SK-N-SH (cell line): ENCODE measurements around the gene FBXO31. TPM values are rescaled to one million over a fixed set of nuclear protein-coding genes. Genes with fewer than 3 reads are reported as not detected.

Source experiments
- CTCF ChIA-PET: fragments of 300-600, 350-600 bp; formaldehyde crosslinking; extraction: SDS; loops from one replicate; lab custom pipeline; 2021; lab: Yijun Ruan, JAX
- POLR2A ChIA-PET: fragments of 350-600 bp; sonication (Branson Sonifier 250); formaldehyde crosslinking; extraction: SDS; loops from one replicate; lab custom pipeline; 2020; ENCODE audit warnings: antibody characterized with exemption, inconsistent platforms; lab: Yijun Ruan, JAX
- DNase-seq: peaks from one replicate; pipeline ENCODE4 v3.0.0; 2012
- H2AFZ ChIP-seq: fragments of 200-600 bp; sonication (generic); 2 replicates; pipeline ENCODE4 v1.8.1; 2016; ENCODE audit warnings: antibody characterized with exemption, mild to moderate bottlenecking, low read depth
- H3F3A ChIP-seq: fragments of 200-600 bp; sonication (generic); replicated peaks from 2 replicates; pipeline ENCODE3; 2016; ENCODE audit warnings: antibody characterized with exemption, mild to moderate bottlenecking; ENCODE audit not compliant: insufficient read depth
- H3K27ac ChIP-seq, 2 experiments: fragments of 200-500 bp in 1 of 2; fragments of 200-600 bp in 1 of 2; sonication (Bioruptor generic) in 1 of 2; sonication (generic), shearing (Covaris generic) in 1 of 2; 2 replicates each; pipeline versions ENCODE4 v1.5.1 to v1.6.1; 2014 to 2016; ENCODE audit warnings: low read depth in 2 of 2, inconsistent platforms in 1 of 2, low read length in 1 of 2, mild to moderate bottlenecking in 1 of 2, mixed read lengths in 1 of 2
- H3K27me3 ChIP-seq: fragments of 200-600 bp; sonication (generic), shearing (Covaris generic); 2 replicates; pipeline ENCODE4 v1.6.1; 2016; ENCODE audit warnings: mixed run types; ENCODE audit not compliant: insufficient read depth
- H3K36me3 ChIP-seq, 2 experiments: fragments of 200-500 bp in 1 of 2; fragments of 200-600 bp in 1 of 2; sonication (Bioruptor generic) in 1 of 2; sonication (generic) in 1 of 2; replicated peaks in 1 of 2; 2 replicates each; pipeline versions ENCODE3 to v1.5.1; 2014 to 2016; ENCODE audit warnings: low read length in 1 of 2, mild to moderate bottlenecking in 1 of 2; ENCODE audit not compliant: insufficient read depth in 2 of 2, control insufficient read depth in 1 of 2
- H3K4me1 ChIP-seq, 2 experiments: fragments of 200-500 bp in 1 of 2; fragments of 200-600 bp in 1 of 2; sonication (Bioruptor generic) in 1 of 2; sonication (generic), shearing (Covaris generic) in 1 of 2; 2 replicates each; pipeline versions ENCODE4 v1.5.1 to v1.6.1; 2014 to 2016; ENCODE audit warnings: low read depth in 1 of 2, low read length in 1 of 2, mixed run types in 1 of 2; ENCODE audit not compliant: insufficient read depth in 2 of 2, control insufficient read depth in 1 of 2
- H3K4me2 ChIP-seq: fragments of 200-600 bp; sonication (generic), shearing (Covaris generic); 2 replicates; pipeline ENCODE4 v1.6.1; 2017; ENCODE audit warnings: mixed run types
- H3K4me3 ChIP-seq, 2 experiments: fragments of 200-500 bp in 1 of 2; fragments of 200-600 bp in 1 of 2; sonication (Bioruptor generic) in 1 of 2; sonication (generic), shearing (Covaris generic) in 1 of 2; 2 replicates each; pipeline versions ENCODE4 v1.5.1 to v1.8.1; 2014 to 2016; ENCODE audit warnings: low read depth in 2 of 2, inconsistent platforms in 1 of 2, low read length in 1 of 2, mild to moderate bottlenecking in 1 of 2, mixed read lengths in 1 of 2, moderate library complexity in 1 of 2
- H3K79me2 ChIP-seq: fragments of 200-600 bp; sonication (generic); 2 replicates; pipeline ENCODE4 v1.8.1; 2017; ENCODE audit warnings: mild to moderate bottlenecking; ENCODE audit not compliant: insufficient read depth
- H3K9ac ChIP-seq: fragments of 200-600 bp; sonication (generic); 2 replicates; pipeline ENCODE4 v1.6.1; 2017; ENCODE audit warnings: mixed run types
- H3K9me2 ChIP-seq: fragments of 200-600 bp; sonication (generic); 2 replicates; pipeline ENCODE4 v1.6.1; 2017; ENCODE audit warnings: mixed run types
- H3K9me3 ChIP-seq: fragments of 200-600 bp; sonication (generic); 2 replicates; pipeline ENCODE4 v1.6.1; 2017; ENCODE audit warnings: mixed run types, mild to moderate bottlenecking, moderate library complexity
- H4K20me1 ChIP-seq: fragments of 200-600 bp; sonication (generic); 2 replicates; pipeline ENCODE4 v1.6.1; 2017; ENCODE audit warnings: mild to moderate bottlenecking, mixed run types; ENCODE audit not compliant: insufficient read depth
- CHD2 ChIP-seq: fragments of 150-350 bp; IDR thresholded peaks from 2 replicates; pipeline ENCODE4 v1.6.1; 2018; ENCODE audit warnings: low read length; ENCODE audit not compliant: partially characterized antibody
- EP300 ChIP-seq, 2 experiments: IDR thresholded peaks; 2 replicates each; pipeline versions ENCODE4 v1.4.0 to v1.6.1; 2012; ENCODE audit warnings: borderline replicate concordance in 1 of 2, low read depth in 1 of 2, low read length in 1 of 2
- EZH2phosphoT487 ChIP-seq: fragments of 200-600 bp; sonication (generic); IDR thresholded peaks from 2 replicates; pipeline ENCODE4 v1.6.1; 2017; ENCODE audit warnings: low read depth, mixed run types, mild to moderate bottlenecking, antibody characterized with exemption, moderate library complexity, borderline replicate concordance
- FOXM1 ChIP-seq: IDR thresholded peaks from 2 replicates; pipeline ENCODE4 v1.4.0; 2012; ENCODE audit warnings: low read depth, mild to moderate bottlenecking
- JUND ChIP-seq: IDR thresholded peaks from 2 replicates; pipeline ENCODE4 v1.4.0; 2012
- MXI1 ChIP-seq: IDR thresholded peaks from 2 replicates; pipeline ENCODE4 v1.6.1; 2012; ENCODE audit warnings: mild to moderate bottlenecking, low read depth, low read length, improper control_type of control experiment
- NRF1 ChIP-seq: IDR thresholded peaks from 2 replicates; pipeline ENCODE4 v1.6.1; 2012; ENCODE audit warnings: low read depth, mild to moderate bottlenecking, low read length
- RCOR1 ChIP-seq: fragments of 150-350 bp; IDR thresholded peaks from 2 replicates; pipeline ENCODE4 v1.6.1; 2017; ENCODE audit warnings: antibody characterized with exemption, low read length
- RXRA ChIP-seq: IDR thresholded peaks from 2 replicates; pipeline ENCODE4 v1.4.0; 2012; ENCODE audit warnings: low read depth, mild to moderate bottlenecking, borderline replicate concordance
- SIN3A ChIP-seq: IDR thresholded peaks from 2 replicates; pipeline ENCODE4 v1.6.1; 2012; ENCODE audit warnings: low read depth, mild to moderate bottlenecking, low read length, moderate library complexity, borderline replicate concordance
- TAF1 ChIP-seq: IDR thresholded peaks from 2 replicates; pipeline ENCODE4 v1.6.1; 2012; ENCODE audit warnings: low read depth, mild to moderate bottlenecking, low read length, moderate library complexity, borderline replicate concordance
- TCF12 ChIP-seq: IDR thresholded peaks from 2 replicates; pipeline ENCODE4 v1.4.0; 2012
- WGBS: methylation state at CpG from one replicate; pipeline ENCODE4 v1.1.6; 2017; ENCODE audit warnings: low lambda C conversion rate; 5-methylcytosine and 5-hydroxymethylcytosine counted together
- polyA plus RNA-seq, 3 experiments: library from polyadenylated mRNA; depleted of rRNA; stranded (reverse); fragments of >200 nt; gene quantifications; 2 replicates each; pipeline ENCODE4 v1.2.3, GENCODE V29; 2012
- TF ChIP-seq, protein P1 (sequence below): IDR thresholded peaks from 2 replicates; pipeline ENCODE4; 2012
- TF ChIP-seq, protein P2 (sequence below): IDR thresholded peaks from 2 replicates; pipeline ENCODE4 v1.4.0; 2012; ENCODE audit warnings: low read depth
- TF ChIP-seq, protein P3 (sequence below): fragments of 150-350 bp; IDR thresholded peaks from 2 replicates; pipeline ENCODE4 v1.6.1; 2017; ENCODE audit warnings: antibody characterized with exemption, low read length, low read depth, borderline replicate concordance
- TF ChIP-seq, protein P4 (sequence below): IDR thresholded peaks from 2 replicates; pipeline ENCODE4 v1.6.1; 2012; ENCODE audit warnings: mild to moderate bottlenecking, low read depth, low read length, moderate library complexity

The FBXO31 gene
- polyA plus RNA-seq, 1 of the 3 experiments (the other 2 are of a cell fraction), result 14.2 TPM

DNA sequence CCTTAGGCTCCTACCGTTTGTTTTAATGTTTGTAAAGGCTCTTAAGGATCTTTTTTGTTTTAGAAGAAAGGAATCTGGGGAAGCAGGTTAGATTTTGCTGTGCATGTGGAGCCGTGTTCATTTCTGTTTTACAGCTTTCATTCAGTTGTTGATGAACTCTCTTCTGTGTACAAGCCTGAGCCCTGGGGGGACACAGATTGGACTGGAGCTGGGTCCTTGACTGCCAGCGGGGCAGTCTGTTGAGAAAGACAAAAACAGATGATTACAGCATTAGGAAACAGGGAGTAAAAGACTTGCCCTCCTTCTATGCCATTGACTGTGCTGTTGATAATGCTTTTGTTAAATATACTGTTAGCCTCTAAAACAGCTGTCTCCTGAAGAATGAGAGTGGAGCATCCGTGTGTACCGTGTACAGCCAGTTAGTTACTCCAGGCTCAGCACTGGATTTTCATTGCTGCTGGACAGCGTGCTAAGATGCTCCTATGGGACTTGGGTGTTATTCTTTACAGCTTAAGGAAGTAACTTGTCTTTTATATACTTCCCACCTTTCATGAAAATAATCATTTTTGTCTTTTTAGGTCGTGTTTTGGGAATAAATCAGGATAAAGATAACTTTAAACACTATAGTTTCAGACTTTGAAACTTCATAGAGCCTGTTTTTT is 11.7 kb upstream of the FBXO31 start:
- Histone ChIP-seq H3K27me3 (no peaks in the 10 kb centered on the region), H3K4me2 (no peak overlapping the region), H4K20me1 (peaks cover 61% of the 10 kb centered on the region), H3K9me2 (no peaks in the 10 kb centered on the region), H3K9me3 (no peaks in the 10 kb centered on the region), H3K79me2 (peaks cover 69% of the 10 kb centered on the region), H3K36me3 (peaks cover 9 to 15% of the 10 kb centered on the region in 2 experiments), H3F3A (peaks cover 10% of the 10 kb centered on the region), H3K9ac (no peak overlapping the region), H3K27ac (no peak overlapping the region), H2AFZ (no peak overlapping the region), H3K4me1 (peaks cover 9 to 17% of the 10 kb centered on the region in 2 experiments; a peak in 3 of 4 replicates), H3K4me3 (no peak overlapping the region)
- TF ChIP-seq EZH2phosphoT487, result no peak
- TF ChIP-seq, protein P1, sequence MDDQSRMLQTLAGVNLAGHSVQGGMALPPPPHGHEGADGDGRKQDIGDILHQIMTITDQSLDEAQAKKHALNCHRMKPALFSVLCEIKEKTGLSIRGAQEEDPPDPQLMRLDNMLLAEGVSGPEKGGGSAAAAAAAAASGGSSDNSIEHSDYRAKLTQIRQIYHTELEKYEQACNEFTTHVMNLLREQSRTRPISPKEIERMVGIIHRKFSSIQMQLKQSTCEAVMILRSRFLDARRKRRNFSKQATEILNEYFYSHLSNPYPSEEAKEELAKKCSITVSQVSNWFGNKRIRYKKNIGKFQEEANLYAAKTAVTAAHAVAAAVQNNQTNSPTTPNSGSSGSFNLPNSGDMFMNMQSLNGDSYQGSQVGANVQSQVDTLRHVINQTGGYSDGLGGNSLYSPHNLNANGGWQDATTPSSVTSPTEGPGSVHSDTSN, result no peak
- ChIA-PET CTCF (interaction anchor here (1.0 to 7.9 kb wide), 11 partner anchors 12 to 374 kb away, joined by 3 to 66 read pairs (median 7); no protein-coding TSS in a partner anchor), POLR2A (interaction anchor here (1.1 kb wide), 1 partner anchor 11 kb away, joined by 3 read pairs; the partner anchor contains the start of gene FBXO31)
- WGBS, result 77% methylated on average over 7 of the region's 7 CpGs
- DNase-seq, result no peak

DNA sequence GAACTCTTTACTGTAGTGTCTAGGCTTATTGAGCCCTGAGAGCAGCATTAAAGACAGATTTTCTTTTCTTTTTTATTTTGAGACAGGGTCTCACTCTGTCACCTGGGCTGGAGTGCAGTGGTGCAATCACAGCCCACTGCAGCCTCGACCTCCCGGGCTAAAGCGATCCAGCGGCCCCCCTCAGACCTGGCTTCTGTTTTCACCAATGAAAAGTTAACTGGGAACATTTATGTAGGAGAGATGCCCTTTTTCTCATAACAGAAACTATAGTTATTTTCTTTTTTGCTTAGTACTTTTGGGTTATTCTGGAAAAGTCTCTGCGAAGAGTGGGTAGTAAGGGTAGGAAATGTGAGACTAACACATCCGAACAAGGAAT is 10.1 kb upstream of the FBXO31 start:
- H3K9ac ChIP-seq, result peak overlapping the region; percentile 66; the same call in 1 of the 2 replicates
- no peak overlapping the region for H2AFZ ChIP-seq
- no peaks in the 10 kb centered on the region for H3K27me3 ChIP-seq
- H3K36me3 ChIP-seq, result peaks cover under 1 to 4% of the 10 kb centered on the region in 2 experiments
- ChIA-PET CTCF (interaction anchor here (0.6 to 7.9 kb wide), 25 partner anchors 9 to 376 kb away, joined by 3 to 66 read pairs (median 4); no protein-coding TSS in a partner anchor), POLR2A (interaction anchor here (0.7 to 0.8 kb wide), 2 partner anchors 9 to 77 kb away, joined by 3 read pairs; partner anchors contain the start of gene C16orf95)
- peaks cover 12% of the 10 kb centered on the region for H3F3A ChIP-seq
- H3K4me1 ChIP-seq, result peaks cover 13 to 19% of the 10 kb centered on the region in 2 experiments; a peak in 3 of 4 replicates
- H3K9me3 ChIP-seq, result no peaks in the 10 kb centered on the region
- H4K20me1 ChIP-seq, result peaks cover 59% of the 10 kb centered on the region
- no peak for DNase-seq
- peak overlapping the region; percentile 74 to 79 for H3K4me3 ChIP-seq
- H3K27ac ChIP-seq, result peak overlapping the region in 1 of 2 experiments; percentile 58; a peak in 1 of 4 replicates
- H3K9me2 ChIP-seq, result no peaks in the 10 kb centered on the region
- peaks cover 61% of the 10 kb centered on the region for H3K79me2 ChIP-seq
- 86% methylated on average over 6 of the region's 6 CpGs for WGBS
- TF ChIP-seq, protein P1, result no peak
- no peak for TF ChIP-seq RXRA
- TF ChIP-seq, protein P2, sequence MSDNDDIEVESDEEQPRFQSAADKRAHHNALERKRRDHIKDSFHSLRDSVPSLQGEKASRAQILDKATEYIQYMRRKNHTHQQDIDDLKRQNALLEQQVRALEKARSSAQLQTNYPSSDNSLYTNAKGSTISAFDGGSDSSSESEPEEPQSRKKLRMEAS, result no peak
- no peak for TF ChIP-seq JUND
- no peak for TF ChIP-seq RCOR1
- TF ChIP-seq FOXM1, result no peak
- TF ChIP-seq, protein P3, sequence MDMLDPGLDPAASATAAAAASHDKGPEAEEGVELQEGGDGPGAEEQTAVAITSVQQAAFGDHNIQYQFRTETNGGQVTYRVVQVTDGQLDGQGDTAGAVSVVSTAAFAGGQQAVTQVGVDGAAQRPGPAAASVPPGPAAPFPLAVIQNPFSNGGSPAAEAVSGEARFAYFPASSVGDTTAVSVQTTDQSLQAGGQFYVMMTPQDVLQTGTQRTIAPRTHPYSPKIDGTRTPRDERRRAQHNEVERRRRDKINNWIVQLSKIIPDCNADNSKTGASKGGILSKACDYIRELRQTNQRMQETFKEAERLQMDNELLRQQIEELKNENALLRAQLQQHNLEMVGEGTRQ, result no peak
- TF ChIP-seq EP300 (IDR thresholded peaks at IDR 0.05; ENCODE audit: borderline replicate concordance in 1 of 2, low read depth in 1 of 2, low read length in 1 of 2), result no peak
- no peak for TF ChIP-seq TAF1
- TF ChIP-seq NRF1, result no peak
- no peak for TF ChIP-seq CHD2
- TF ChIP-seq TCF12, result no peak
- TF ChIP-seq SIN3A, result no peak
- no peak for TF ChIP-seq MXI1
- TF ChIP-seq, protein P4, sequence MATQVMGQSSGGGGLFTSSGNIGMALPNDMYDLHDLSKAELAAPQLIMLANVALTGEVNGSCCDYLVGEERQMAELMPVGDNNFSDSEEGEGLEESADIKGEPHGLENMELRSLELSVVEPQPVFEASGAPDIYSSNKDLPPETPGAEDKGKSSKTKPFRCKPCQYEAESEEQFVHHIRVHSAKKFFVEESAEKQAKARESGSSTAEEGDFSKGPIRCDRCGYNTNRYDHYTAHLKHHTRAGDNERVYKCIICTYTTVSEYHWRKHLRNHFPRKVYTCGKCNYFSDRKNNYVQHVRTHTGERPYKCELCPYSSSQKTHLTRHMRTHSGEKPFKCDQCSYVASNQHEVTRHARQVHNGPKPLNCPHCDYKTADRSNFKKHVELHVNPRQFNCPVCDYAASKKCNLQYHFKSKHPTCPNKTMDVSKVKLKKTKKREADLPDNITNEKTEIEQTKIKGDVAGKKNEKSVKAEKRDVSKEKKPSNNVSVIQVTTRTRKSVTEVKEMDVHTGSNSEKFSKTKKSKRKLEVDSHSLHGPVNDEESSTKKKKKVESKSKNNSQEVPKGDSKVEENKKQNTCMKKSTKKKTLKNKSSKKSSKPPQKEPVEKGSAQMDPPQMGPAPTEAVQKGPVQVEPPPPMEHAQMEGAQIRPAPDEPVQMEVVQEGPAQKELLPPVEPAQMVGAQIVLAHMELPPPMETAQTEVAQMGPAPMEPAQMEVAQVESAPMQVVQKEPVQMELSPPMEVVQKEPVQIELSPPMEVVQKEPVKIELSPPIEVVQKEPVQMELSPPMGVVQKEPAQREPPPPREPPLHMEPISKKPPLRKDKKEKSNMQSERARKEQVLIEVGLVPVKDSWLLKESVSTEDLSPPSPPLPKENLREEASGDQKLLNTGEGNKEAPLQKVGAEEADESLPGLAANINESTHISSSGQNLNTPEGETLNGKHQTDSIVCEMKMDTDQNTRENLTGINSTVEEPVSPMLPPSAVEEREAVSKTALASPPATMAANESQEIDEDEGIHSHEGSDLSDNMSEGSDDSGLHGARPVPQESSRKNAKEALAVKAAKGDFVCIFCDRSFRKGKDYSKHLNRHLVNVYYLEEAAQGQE, result no peak
- H3K4me2 ChIP-seq, result peak overlapping the region; percentile 85
